ENCODE results near the gene ARVCF. TPM values are rescaled to one million over a fixed set of nuclear protein-coding genes. Genes with fewer than 3 reads are reported as not detected.

Gene ARVCF
- total RNA-seq, 1 donor: 27.1 TPM

DNA sequence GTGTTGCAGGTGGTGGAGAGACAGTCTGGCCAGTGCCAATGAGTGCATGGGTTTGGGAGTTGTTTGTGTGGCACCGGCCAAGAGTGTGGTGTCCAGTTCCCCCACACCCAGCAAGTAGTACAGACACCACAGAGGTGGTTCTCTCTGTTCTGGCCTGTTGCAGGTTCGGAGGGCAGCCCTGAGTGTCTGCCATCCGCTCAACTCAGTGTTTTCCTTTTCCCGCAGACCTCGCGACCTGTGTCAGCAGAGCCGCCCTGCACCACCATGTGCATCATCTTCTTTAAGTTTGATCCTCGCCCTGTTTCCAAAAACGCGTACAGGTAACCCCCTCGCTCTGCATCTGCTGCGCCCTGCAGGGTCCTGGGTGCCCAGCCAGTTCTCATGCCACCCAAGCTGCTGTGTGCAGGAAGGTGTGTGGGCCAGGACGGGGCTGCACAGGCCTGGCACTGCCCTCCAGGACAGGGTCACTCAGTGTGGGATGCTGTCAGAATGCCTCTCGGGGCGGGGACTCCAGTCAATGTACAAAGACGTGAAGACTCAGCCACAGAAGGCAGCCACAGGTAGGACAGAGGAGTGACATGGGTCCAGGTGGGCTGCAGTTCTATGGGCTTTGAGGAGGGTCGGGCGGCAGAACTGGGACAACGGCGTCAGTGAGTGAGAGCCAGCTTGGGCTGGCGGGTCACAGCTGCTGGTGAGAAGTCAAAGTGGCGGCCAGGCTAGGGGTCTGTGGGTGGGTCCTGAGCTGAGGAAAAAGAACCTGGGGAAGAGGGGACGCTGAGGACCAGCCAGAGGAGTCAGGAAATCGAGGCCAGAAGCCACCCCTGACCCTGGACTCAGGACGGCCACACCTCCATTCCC lies 20.1 kb upstream of the ARVCF start:
- no peaks in the 10 kb centered on the region for H3K9me3 ChIP-seq (ENCODE audit: low read depth, low read length)

DNA sequence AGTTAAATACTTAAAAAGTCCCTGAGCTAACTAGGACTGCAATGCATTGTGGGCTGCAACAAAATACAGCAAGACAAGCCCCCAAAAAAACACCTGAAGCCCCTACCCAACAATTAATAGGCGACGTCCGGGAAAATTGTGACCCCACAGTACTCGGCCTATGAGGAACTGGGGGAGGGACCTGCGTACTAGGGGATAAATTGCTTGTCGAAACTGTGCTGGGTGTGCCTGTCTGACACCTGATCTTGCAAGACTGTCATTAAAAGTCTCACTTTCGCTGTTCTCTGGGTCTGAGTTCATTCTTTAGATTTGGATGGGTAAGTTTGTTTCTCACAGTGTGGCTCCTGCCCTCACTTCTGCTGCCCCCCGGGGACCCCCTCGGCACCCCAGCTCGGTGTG lies 19.5 kb upstream of the ARVCF start:
- Histone ChIP-seq H3K27ac (ENCODE audit: low read depth, low read length) (no peak overlapping the region), H3K4me1 (ENCODE audit: insufficient read depth, low read length) (peaks cover 7% of the 10 kb centered on the region), H3K36me3 (ENCODE audit: insufficient read depth, low read length) (peaks cover 34% of the 10 kb centered on the region), H4K20me1 (ENCODE audit: insufficient read depth, low read length) (peaks cover 41% of the 10 kb centered on the region), H3K4me3 (ENCODE audit: insufficient read depth, low read length) (no peak overlapping the region), H2AFZ (ENCODE audit: low read length) (no peak overlapping the region), H3K9me3 (ENCODE audit: low read depth, low read length) (no peaks in the 10 kb centered on the region), H3K79me2 (ENCODE audit: insufficient read depth, low read length) (peaks cover 60% of the 10 kb centered on the region), H3K4me2 (ENCODE audit: insufficient read depth, low read length) (no peak overlapping the region), H3K27me3 (ENCODE audit: insufficient read depth, low read length) (no peaks in the 10 kb centered on the region)
- DNase-seq (ENCODE audit: insufficient read length, low spot score, missing footprints): no peak
- TF ChIP-seq, protein P1, sequence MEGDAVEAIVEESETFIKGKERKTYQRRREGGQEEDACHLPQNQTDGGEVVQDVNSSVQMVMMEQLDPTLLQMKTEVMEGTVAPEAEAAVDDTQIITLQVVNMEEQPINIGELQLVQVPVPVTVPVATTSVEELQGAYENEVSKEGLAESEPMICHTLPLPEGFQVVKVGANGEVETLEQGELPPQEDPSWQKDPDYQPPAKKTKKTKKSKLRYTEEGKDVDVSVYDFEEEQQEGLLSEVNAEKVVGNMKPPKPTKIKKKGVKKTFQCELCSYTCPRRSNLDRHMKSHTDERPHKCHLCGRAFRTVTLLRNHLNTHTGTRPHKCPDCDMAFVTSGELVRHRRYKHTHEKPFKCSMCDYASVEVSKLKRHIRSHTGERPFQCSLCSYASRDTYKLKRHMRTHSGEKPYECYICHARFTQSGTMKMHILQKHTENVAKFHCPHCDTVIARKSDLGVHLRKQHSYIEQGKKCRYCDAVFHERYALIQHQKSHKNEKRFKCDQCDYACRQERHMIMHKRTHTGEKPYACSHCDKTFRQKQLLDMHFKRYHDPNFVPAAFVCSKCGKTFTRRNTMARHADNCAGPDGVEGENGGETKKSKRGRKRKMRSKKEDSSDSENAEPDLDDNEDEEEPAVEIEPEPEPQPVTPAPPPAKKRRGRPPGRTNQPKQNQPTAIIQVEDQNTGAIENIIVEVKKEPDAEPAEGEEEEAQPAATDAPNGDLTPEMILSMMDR (IDR thresholded peaks at IDR 0.05; ENCODE audit: extremely low read depth, low read depth, low read length): no peak

More for the DNA sequence above, 20.1 kb upstream of the ARVCF start:
- Histone ChIP-seq H3K4me2 (ENCODE audit: insufficient read depth, low read length) (no peak overlapping the region), H3K27me3 (ENCODE audit: insufficient read depth, low read length) (no peaks in the 10 kb centered on the region), H3K4me1 (ENCODE audit: insufficient read depth, low read length) (peaks cover 7% of the 10 kb centered on the region), H3K79me2 (ENCODE audit: insufficient read depth, low read length) (peaks cover 53% of the 10 kb centered on the region), H3K4me3 (ENCODE audit: insufficient read depth, low read length) (no peak overlapping the region), H3K27ac (ENCODE audit: low read depth, low read length) (no peak overlapping the region), H4K20me1 (ENCODE audit: insufficient read depth, low read length) (peaks cover 34% of the 10 kb centered on the region), H2AFZ (ENCODE audit: low read length) (no peak overlapping the region), H3K36me3 (ENCODE audit: insufficient read depth, low read length) (peaks cover 33% of the 10 kb centered on the region)
- TF ChIP-seq, protein P1 (IDR thresholded peaks at IDR 0.05; ENCODE audit: extremely low read depth, low read depth, low read length): no peak
- peak; percentile 58 for DNase-seq (ENCODE audit: insufficient read length, low spot score, missing footprints)

DNA sequence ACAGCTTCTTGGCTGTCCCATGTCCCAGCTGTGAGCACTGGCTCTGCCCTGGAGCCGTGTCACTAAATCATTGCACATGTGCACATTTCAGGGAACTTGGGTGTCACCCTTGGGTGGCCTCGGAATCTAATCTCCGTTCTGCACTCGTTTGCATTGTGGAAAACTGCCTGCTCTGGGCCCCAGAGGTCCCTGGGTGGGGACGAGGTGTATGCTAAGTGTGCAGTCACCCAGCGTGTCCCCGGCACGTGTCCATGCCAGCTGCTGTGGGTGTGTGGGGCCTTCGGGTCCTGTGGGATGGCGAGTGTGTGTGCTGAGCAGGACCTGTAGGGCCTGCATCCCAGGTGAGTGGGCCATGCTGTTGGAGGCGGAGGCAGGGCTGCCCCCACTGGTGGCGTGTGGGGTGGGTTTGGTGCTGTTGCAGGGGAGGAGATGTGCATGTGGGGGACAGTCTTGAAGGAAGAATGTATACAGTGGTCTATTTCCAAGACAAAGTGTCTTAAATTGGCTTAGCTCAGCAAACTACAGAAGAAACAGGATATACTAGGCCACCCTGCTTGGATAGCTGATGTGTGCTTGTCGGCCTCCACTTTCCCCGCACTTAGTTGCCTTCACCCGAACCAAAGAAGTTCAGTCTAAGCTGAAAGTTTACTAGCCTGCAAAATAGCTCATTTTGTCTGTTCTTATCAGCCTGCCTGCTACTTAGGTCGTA lies 18.9 kb upstream of the ARVCF start:
- no peaks in the 10 kb centered on the region for H3K27me3 ChIP-seq (ENCODE audit: insufficient read depth, low read length)
- TF ChIP-seq, protein P1 (IDR thresholded peaks at IDR 0.05; ENCODE audit: extremely low read depth, low read depth, low read length): no peak
- peaks cover 32% of the 10 kb centered on the region for H3K36me3 ChIP-seq (ENCODE audit: insufficient read depth, low read length)
- no peak overlapping the region for H2AFZ ChIP-seq (ENCODE audit: low read length)
- no peak overlapping the region for H3K4me3 ChIP-seq (ENCODE audit: insufficient read depth, low read length)
- H4K20me1 ChIP-seq (ENCODE audit: insufficient read depth, low read length): peaks cover 43% of the 10 kb centered on the region
- H3K9me3 ChIP-seq (ENCODE audit: low read depth, low read length): no peaks in the 10 kb centered on the region
- no peak overlapping the region for H3K4me2 ChIP-seq (ENCODE audit: insufficient read depth, low read length)
- DNase-seq (ENCODE audit: insufficient read length, low spot score, missing footprints): peak; percentile 43
- no peak overlapping the region for H3K27ac ChIP-seq (ENCODE audit: low read depth, low read length)
- H3K4me1 ChIP-seq (ENCODE audit: insufficient read depth, low read length): peaks cover 7% of the 10 kb centered on the region
- H3K79me2 ChIP-seq (ENCODE audit: insufficient read depth, low read length): peaks cover 61% of the 10 kb centered on the region

DNA sequence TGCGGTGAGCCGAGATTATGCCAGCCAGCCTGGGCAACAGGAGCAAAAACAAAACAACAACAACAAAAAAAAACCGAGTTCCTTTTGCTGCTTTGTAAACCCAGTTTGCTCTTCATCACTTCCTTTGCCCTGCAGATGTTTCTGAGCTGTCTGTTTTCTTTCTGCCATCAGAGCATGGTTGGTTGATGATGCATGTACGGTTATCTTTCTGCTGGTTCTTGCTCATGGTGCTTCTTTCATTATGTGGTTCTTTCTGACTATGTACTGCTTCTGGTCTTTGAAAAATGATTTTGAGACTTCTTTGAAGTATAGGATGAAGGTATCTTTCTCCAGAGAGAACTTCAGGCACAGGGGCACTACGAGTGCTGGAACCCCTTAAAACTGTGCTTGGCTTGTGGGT lies 17.5 kb upstream of the ARVCF start:
- TF ChIP-seq, protein P1 (IDR thresholded peaks at IDR 0.05; ENCODE audit: extremely low read depth, low read depth, low read length): no peak
- Histone ChIP-seq H3K27ac (ENCODE audit: low read depth, low read length) (no peak overlapping the region), H4K20me1 (ENCODE audit: insufficient read depth, low read length) (peaks cover 50% of the 10 kb centered on the region), H3K4me3 (ENCODE audit: insufficient read depth, low read length) (no peak overlapping the region), H3K9me3 (ENCODE audit: low read depth, low read length) (no peaks in the 10 kb centered on the region), H3K36me3 (ENCODE audit: insufficient read depth, low read length) (peaks cover 26% of the 10 kb centered on the region), H2AFZ (ENCODE audit: low read length) (no peak overlapping the region), H3K4me2 (ENCODE audit: insufficient read depth, low read length) (no peak overlapping the region), H3K79me2 (ENCODE audit: insufficient read depth, low read length) (peaks cover 69% of the 10 kb centered on the region), H3K27me3 (ENCODE audit: insufficient read depth, low read length) (no peaks in the 10 kb centered on the region), H3K4me1 (ENCODE audit: insufficient read depth, low read length) (peaks cover 7% of the 10 kb centered on the region)
- DNase-seq (ENCODE audit: insufficient read length, low spot score, missing footprints): peak; percentile 85
